GM12878 (cell line): Measurements from ENCODE around the gene RARRES2. TPM values are rescaled to one million over a fixed set of nuclear protein-coding genes. Genes with fewer than 3 reads are reported as not detected.

Experiments used
- ATAC-seq: fragments of 200-7000 bp; cut with Tn5 transposase; 3 replicates; pipeline ENCODE4 v1.9.1; 2020; ENCODE audit warnings: mild to moderate bottlenecking, moderate library complexity
- BruUV-seq: library from RNA; stranded (reverse); fragments of 400-500 nt; replicated peaks from 2 replicates; lab custom pipeline; 2021; lab: Mats Ljungman, UMichigan
- CTCF ChIA-PET: fragments of 300-600 bp; sonication (Branson Sonifier 250); formaldehyde crosslinking; extraction: SDS; loops from one replicate; lab custom pipeline; 2021; ENCODE audit warnings: inconsistent platforms; lab: Yijun Ruan, JAX
- POLR2A ChIA-PET: fragments of 350-600 bp; formaldehyde crosslinking; extraction: SDS; loops from one replicate; lab custom pipeline; 2021; ENCODE audit warnings: inconsistent platforms; lab: Charles Lee
- RAD21 ChIA-PET: fragments of 300-600 bp; sonication (Branson Sonifier 250); formaldehyde crosslinking; loops from one replicate; lab custom pipeline; 2023; ENCODE audit warnings: antibody characterized with exemption; ENCODE audit not compliant: unreplicated experiment; lab: Charles Lee
- SMC1A ChIA-PET: fragments of 300-600 bp; sonication (Branson Sonifier 250); formaldehyde crosslinking; loops from one replicate; lab custom pipeline; 2023; ENCODE audit not compliant: unreplicated experiment, uncharacterized antibody; lab: Charles Lee
- DNase-seq: peaks from one replicate; pipeline ENCODE4 v3.0.0-alpha.2; 2011; ENCODE audit warnings: low read depth, low spot score
- FAIRE-seq: peaks from 3 replicates; lab custom pipeline; 2011; peaks lifted over from hg19 to GRCh38; lab: Jason Lieb, UNC
- H2AFZ ChIP-seq: 2 replicates; pipeline ENCODE4 v1.6.0; 2011; ENCODE audit warnings: low read depth, low read length, control low read depth; ENCODE audit not compliant: control insufficient read depth
- H3K27ac ChIP-seq: 2 replicates; pipeline ENCODE4 v1.5.1; 2011; ENCODE audit warnings: control low read depth; ENCODE audit not compliant: control insufficient read depth, insufficient read depth
- H3K27me3 ChIP-seq, 2 experiments: replicated peaks in 1 of 2; 2 replicates each; pipeline versions ENCODE4 v1.6.0 to v1.6.1; 2011; ENCODE audit warnings: low read length in 1 of 2; ENCODE audit not compliant: control insufficient read depth in 2 of 2, insufficient read depth in 2 of 2
- H3K36me3 ChIP-seq, 2 experiments: 2 replicates each; pipeline ENCODE4 v1.5.1; 2011; ENCODE audit warnings: low read length in 1 of 2; ENCODE audit not compliant: control insufficient read depth in 2 of 2, insufficient read depth in 2 of 2
- H3K4me1 ChIP-seq: 2 replicates; pipeline ENCODE4 v1.6.1; 2011; ENCODE audit warnings: mild to moderate bottlenecking, low read length, moderate library complexity, mixed read lengths; ENCODE audit not compliant: control insufficient read depth, insufficient read depth
- H3K4me2 ChIP-seq: 2 replicates; pipeline ENCODE4 v1.6.0; 2011; ENCODE audit warnings: control low read depth; ENCODE audit not compliant: control insufficient read depth, insufficient read depth
- H3K4me3 ChIP-seq: fragments of 200-600 bp; sonication (generic); 2 replicates; pipeline ENCODE4 v1.5.1; 2016
- H3K79me2 ChIP-seq: 2 replicates; pipeline ENCODE4 v1.6.0; 2011; ENCODE audit warnings: low read length; ENCODE audit not compliant: control insufficient read depth, insufficient read depth
- H3K9ac ChIP-seq: 2 replicates; pipeline ENCODE4 v1.8.0; 2011; ENCODE audit warnings: low read length, control low read depth, mixed read lengths; ENCODE audit not compliant: control insufficient read depth, insufficient read depth
- H3K9me3 ChIP-seq: replicated peaks from 3 replicates; pipeline ENCODE4 v1.5.1; 2011; ENCODE audit warnings: mild to moderate bottlenecking, low read length; ENCODE audit not compliant: control insufficient read depth, insufficient read depth
- H4K20me1 ChIP-seq: 2 replicates; pipeline ENCODE4 v1.6.0; 2011; ENCODE audit not compliant: control insufficient read depth, insufficient read depth
- CBFB ChIP-seq: IDR thresholded peaks from 2 replicates; pipeline ENCODE4 v1.6.1; 2016; ENCODE audit warnings: antibody characterized with exemption, low read depth
- CHD1 ChIP-seq: IDR thresholded peaks from 2 replicates; pipeline ENCODE4 v1.6.1; 2012; ENCODE audit warnings: low read depth, low read length, improper control_type of control experiment
- CHD2 ChIP-seq: IDR thresholded peaks from 2 replicates; pipeline ENCODE4 v1.6.1; 2011; ENCODE audit warnings: low read depth, low read length, improper control_type of control experiment, borderline replicate concordance
- FOXK2 ChIP-seq: fragments of 450-650 bp; IDR thresholded peaks from 2 replicates; pipeline ENCODE4 v1.6.1; 2017; ENCODE audit warnings: mild to moderate bottlenecking, moderate library complexity
- JUNB ChIP-seq: IDR thresholded peaks from 2 replicates; pipeline ENCODE4 v1.6.1; 2016; ENCODE audit warnings: antibody characterized with exemption, mild to moderate bottlenecking
- MYB ChIP-seq: fragments of 150-350 bp; IDR thresholded peaks from 2 replicates; pipeline ENCODE4 v1.6.1; 2014; ENCODE audit warnings: mild to moderate bottlenecking, low read depth, low read length, borderline replicate concordance
- NR2C1 ChIP-seq: fragments of 450-650 bp; IDR thresholded peaks from 2 replicates; pipeline ENCODE4 v1.6.1; 2017; ENCODE audit warnings: antibody characterized with exemption, mild to moderate bottlenecking, moderate library complexity
- POU2F2 ChIP-seq: IDR thresholded peaks from 3 replicates; pipeline ENCODE4 v1.6.1; 2011; ENCODE audit warnings: low read depth, mild to moderate bottlenecking, low read length, borderline replicate concordance
- RELA ChIP-seq: fragments of 450-650 bp; IDR thresholded peaks from 2 replicates; pipeline ENCODE4 v1.8.0; 2014; ENCODE audit warnings: borderline replicate concordance; ENCODE audit not compliant: partially characterized antibody
- TCF12 ChIP-seq: IDR thresholded peaks from 2 replicates; pipeline ENCODE4 v1.6.1; 2011; ENCODE audit warnings: low read depth, mild to moderate bottlenecking, low read length
- YBX1 ChIP-seq: fragments of 450-650 bp; IDR thresholded peaks from 2 replicates; pipeline ENCODE4 v1.6.1; 2016; ENCODE audit warnings: antibody characterized with exemption
- ZBED1 ChIP-seq: IDR thresholded peaks from 2 replicates; pipeline ENCODE4 v1.6.1; 2016; ENCODE audit warnings: borderline replicate concordance
- ZBTB40 ChIP-seq: fragments of 450-650 bp; IDR thresholded peaks from 2 replicates; pipeline ENCODE4 v1.6.1; 2016; ENCODE audit warnings: mild to moderate bottlenecking, moderate library complexity, borderline replicate concordance
- ZNF274 ChIP-seq: IDR thresholded peaks from one replicate; pipeline ENCODE4 v1.8.0; 2011; ENCODE audit not compliant: insufficient read length, insufficient read depth
- ZNF592 ChIP-seq: fragments of 450-650 bp; IDR thresholded peaks from 2 replicates; pipeline ENCODE4 v1.6.1; 2017; ENCODE audit warnings: mild to moderate bottlenecking, moderate library complexity
- WGBS: methylation state at CpG from one replicate; pipeline ENCODE4 v1.1.6; 2016; ENCODE audit warnings: low lambda C conversion rate; ENCODE audit not compliant: insufficient replicate concordance, insufficient coverage; ENCODE audit errors: missing lambda C conversion rate; 5-methylcytosine and 5-hydroxymethylcytosine counted together
- in situ Hi-C: fragments of 300-500 bp; cut with MboI; formaldehyde crosslinking; loops from 9 replicates; pipeline ENCODE4 v1.14.3; 2018; ENCODE audit warnings: mixed read lengths
- intact Hi-C: fragments of 100-400 bp; cut with micrococcal nuclease; formaldehyde crosslinking; loops from one replicate; pipeline ENCODE4 v1.14.2; 2022; ENCODE audit not compliant: unreplicated experiment
- polyA plus RNA-seq, 11 experiments: library from polyadenylated mRNA; depleted of rRNA in 4 of 11; unstranded in 6 of 11; stranded (reverse) in 5 of 11; fragments of >200 nt; fragmentation: Nextera tagmentation in 4 of 11; fragmentation: Illumina TruSeq in 1 of 11; extraction: Ambion mirVana in 4 of 11; extraction: Trizol in 1 of 11; gene quantifications; 1 replicate in 1 of 11; 2 replicates in 10 of 11; pipeline versions ENCODE4 v1.2.1 to v1.2.3, GENCODE V29; 2011 to 2016; ENCODE audit warnings: inconsistent platforms in 2 of 11, missing spikeins in 2 of 11, low read depth in 1 of 11
- total RNA-seq, 4 experiments: library from RNA; depleted of rRNA in 3 of 4; stranded (reverse); fragments of >200 nt in 3 of 4; fragmentation: Illumina TruSeq in 1 of 4; extraction: Trizol in 1 of 4; gene quantifications; 2 replicates each; pipeline versions ENCODE4 v1.2.1 to v1.2.3, GENCODE V29; 2013 to 2021

The RARRES2 gene
- total and polyA plus RNA-seq, 10 of the 15 experiments (the other 5 are each of a cell fraction or from before 2014, with no cell fraction given): 0.13 to 2.2 (median 0.40) TPM; not detected in 3

- no peak for DNase-seq
- RAD21 ChIA-PET: interaction anchor here (0.9 to 1.7 kb wide), 4 partner anchors 11 to 21 kb away, joined by 3 to 5 read pairs (median 4); a partner anchor contains a TSS
- no TSS peak for BruUV-seq
- no peak for TF ChIP-seq ZNF592
- no peak for TF ChIP-seq ZBED1
- TF ChIP-seq TCF12: no peak
- no peak for TF ChIP-seq JUNB
- TF ChIP-seq CHD2: no peak
- no peak for TF ChIP-seq CHD1
- no peak for TF ChIP-seq POU2F2
- TF ChIP-seq CBFB: no peak
- no peak for TF ChIP-seq FOXK2
- no peak for TF ChIP-seq ZBTB40
- TF ChIP-seq YBX1: no peak
- TF ChIP-seq RELA: no peak
- no peak for TF ChIP-seq MYB
- TF ChIP-seq ZNF274: no peak
- TF ChIP-seq NR2C1: no peak
These were observed 43.2 kb upstream of the RARRES2 start for GRCh38 chr7:150384406-150385301.

More at GRCh38 chr7:150384406-150385301, 43.2 kb upstream of the RARRES2 start:
- no peak overlapping the region for H2AFZ ChIP-seq
- intact Hi-C loops (no loop called here), in situ Hi-C loops (no loop called here)
- H3K4me1 ChIP-seq: peaks cover 47% of the 10 kb centered on the region
- WGBS: 81% methylated on average over 15 of the region's 15 CpGs
- H3K36me3 ChIP-seq: peaks cover 6 to 8% of the 10 kb centered on the region in 2 experiments; a peak in 3 of 4 replicates
- no peak for ATAC-seq
- H3K79me2 ChIP-seq: peaks cover 48% of the 10 kb centered on the region
- H3K9me3 ChIP-seq: no peaks in the 10 kb centered on the region
- POLR2A ChIA-PET: interaction anchor here (0.9 to 2.3 kb wide), 6 partner anchors 15 to 47 kb away, joined by 3 to 6 read pairs (median 4); a partner anchor contains a TSS
- no peak overlapping the region; the same call in 1 of the 2 replicates for H3K27ac ChIP-seq
- no peak overlapping the region for H3K9ac ChIP-seq
- peak overlapping the region; percentile 53; the same call in 1 of the 2 replicates for H3K4me2 ChIP-seq
- no peaks in the 10 kb centered on the region; the same call in 1 of the 2 replicates for H4K20me1 ChIP-seq
- SMC1A ChIA-PET: interaction anchor here (1.0 to 4.7 kb wide), 4 partner anchors 17 to 29 kb away, joined by 4 to 37 read pairs (median 8); a partner anchor contains a TSS
- no peak overlapping the region for H3K4me3 ChIP-seq
- H3K27me3 ChIP-seq: no peaks in the 10 kb centered on the region
- FAIRE-seq: no peak
- CTCF ChIA-PET: interaction anchor here (0.7 to 2.6 kb wide), 5 partner anchors 11 to 37 kb away, joined by 3 to 12 read pairs (median 4); no protein-coding TSS in a partner anchor
